Coronary artery (tissue), 2 donors: Measurements from ENCODE around the gene PRIM2.
"Not testable (repeated sequence)": the region's sequence is repeated elsewhere in the genome, so short reads cannot be mapped to it uniquely, and the experiment has no call there.

ENCODE experiments used
- DNase-seq: peaks from one replicate; pipeline ENCODE4 v3.0.0-alpha.2; 2017; ENCODE audit warnings: low spot score
- H3K27ac ChIP-seq, 2 donors: fragments of 200-600 bp; sonication (generic); one replicate each; pipeline ENCODE4 v1.5.1; 2016 to 2019
- H3K4me3 ChIP-seq: fragments of 200-600 bp; sonication (generic); 2 replicates; pipeline ENCODE4 v1.5.1; 2016; ENCODE audit warnings: mild to moderate bottlenecking, moderate library complexity

The PRIM2 gene

DNA sequence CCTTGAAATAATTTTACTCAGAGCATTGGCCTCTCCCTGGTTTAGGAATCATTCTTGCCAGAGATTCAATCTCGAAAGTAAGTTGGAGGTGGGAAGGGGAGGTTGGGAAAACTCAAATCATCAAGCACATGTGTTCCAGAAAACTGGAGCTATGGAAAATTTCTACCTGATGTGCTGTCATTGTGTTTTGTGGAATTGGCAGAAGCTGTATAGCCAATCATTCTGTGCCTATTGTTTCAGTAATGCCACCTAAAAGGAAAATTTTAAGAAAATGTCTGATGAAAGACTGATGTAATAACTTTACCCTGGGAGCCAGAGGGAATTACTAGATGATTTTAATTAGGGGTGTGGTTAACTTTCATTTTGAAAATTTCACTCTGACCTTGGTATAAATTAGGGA is 187.8 kb downstream of the PRIM2 start:
- not testable (repeated sequence) for H3K4me3 ChIP-seq, DNase-seq, H3K27ac ChIP-seq

- H3K4me3 ChIP-seq, DNase-seq: not testable (repeated sequence)
Measured at GRCh38 chr6:57510390-57510789, 193.0 kb downstream of the PRIM2 start.

DNA sequence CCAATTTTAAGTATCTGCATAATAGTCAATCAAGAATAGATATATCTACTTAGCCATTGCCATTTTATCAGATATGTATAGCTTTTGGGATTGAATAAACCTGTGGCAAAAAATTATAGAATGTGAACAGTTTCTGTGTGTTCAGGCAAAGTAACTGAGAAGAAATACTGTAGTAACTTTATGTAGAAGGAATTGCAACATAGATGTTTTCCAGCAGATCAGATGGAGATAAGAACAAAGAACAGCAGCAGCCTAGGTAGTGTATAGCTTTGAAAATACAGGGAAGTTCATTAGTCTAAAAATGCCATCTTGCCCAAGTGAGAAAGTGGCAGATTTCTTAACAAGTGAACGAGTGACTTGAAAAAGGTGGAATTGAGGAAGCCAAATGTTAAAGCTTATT is 197.7 kb downstream of the PRIM2 start:
- not testable (repeated sequence) for H3K4me3 ChIP-seq, DNase-seq, H3K27ac ChIP-seq

More at GRCh38 chr6:57510390-57510789, 193.0 kb downstream of the PRIM2 start:
- H3K27ac ChIP-seq: not testable (repeated sequence)

GRCh38 chr6:57515845-57516244 is 198.4 kb downstream of the PRIM2 start:
- H3K4me3 ChIP-seq, H3K27ac ChIP-seq, DNase-seq: not testable (repeated sequence)

DNA sequence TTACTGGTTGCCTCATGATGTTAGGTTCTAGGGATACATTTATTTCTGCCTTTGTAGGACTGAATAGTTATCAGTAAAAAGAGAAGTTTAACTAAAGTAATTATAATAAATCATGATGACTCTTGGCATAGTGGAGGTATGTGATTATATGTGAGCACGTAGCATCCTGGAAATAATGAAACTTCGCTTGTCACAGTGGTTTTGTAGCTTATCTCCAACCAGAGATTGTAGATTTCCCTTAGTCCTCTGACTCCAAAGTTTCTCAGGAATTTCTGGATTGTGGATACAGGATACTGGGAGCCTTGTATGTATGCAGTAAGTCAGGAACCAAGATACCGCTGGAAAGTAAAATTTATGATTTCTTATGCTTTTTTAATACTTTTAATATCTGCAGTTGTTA is 199.3 kb downstream of the PRIM2 start:
- not testable (repeated sequence) for H3K27ac ChIP-seq, H3K4me3 ChIP-seq, DNase-seq

DNA sequence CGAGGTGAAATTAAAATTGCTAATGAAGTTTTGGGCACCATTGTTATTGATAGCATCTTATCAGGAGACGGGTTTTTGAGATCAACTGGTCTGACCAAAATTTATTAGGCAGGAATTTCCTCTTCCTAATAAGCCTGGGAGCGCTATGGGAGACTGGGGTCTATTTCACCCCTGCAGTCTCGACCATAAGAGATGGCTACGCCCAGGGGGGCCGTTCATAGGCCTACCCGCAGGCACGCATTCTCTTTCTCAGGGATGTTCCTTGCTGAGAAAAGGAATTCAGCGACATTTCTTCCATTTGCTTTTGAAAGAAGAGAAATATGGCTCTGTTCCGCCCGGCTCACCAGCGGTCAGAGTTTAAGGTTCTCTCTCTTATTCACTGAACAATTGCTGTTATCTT is 201.8 kb downstream of the PRIM2 start:
- H3K4me3 ChIP-seq, H3K27ac ChIP-seq, DNase-seq: not testable (repeated sequence)

DNA sequence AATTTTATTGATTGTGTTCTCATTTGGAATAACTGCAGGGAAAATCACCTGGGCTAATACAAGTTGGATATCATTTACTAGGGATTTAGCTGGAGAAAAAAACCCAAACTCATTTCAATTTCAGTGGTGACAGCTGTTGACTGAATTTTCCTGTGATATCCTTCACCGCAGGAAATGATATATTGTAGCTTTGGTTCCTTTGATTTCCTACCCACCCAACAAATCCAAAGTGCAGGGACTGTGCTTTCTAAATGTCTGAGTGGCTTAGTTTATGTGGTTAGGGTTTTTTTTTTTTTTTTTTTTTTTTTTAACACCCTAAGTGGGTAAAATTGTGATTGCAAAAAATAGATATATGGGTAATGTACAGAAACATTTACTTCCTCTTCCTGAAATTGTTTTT is 203.7 kb downstream of the PRIM2 start:
- H3K4me3 ChIP-seq, DNase-seq, H3K27ac ChIP-seq: not testable (repeated sequence)

GRCh38 chr6:57523221-57523620 is 205.8 kb downstream of the PRIM2 start:
- DNase-seq, H3K4me3 ChIP-seq, H3K27ac ChIP-seq: not testable (repeated sequence)

GRCh38 chr6:57529755-57530154 is 212.3 kb downstream of the PRIM2 start:
- not testable (repeated sequence) for H3K27ac ChIP-seq, DNase-seq, H3K4me3 ChIP-seq

GRCh38 chr6:57532660-57533059 is 215.2 kb downstream of the PRIM2 start:
- DNase-seq, H3K27ac ChIP-seq, H3K4me3 ChIP-seq: not testable (repeated sequence)

DNA sequence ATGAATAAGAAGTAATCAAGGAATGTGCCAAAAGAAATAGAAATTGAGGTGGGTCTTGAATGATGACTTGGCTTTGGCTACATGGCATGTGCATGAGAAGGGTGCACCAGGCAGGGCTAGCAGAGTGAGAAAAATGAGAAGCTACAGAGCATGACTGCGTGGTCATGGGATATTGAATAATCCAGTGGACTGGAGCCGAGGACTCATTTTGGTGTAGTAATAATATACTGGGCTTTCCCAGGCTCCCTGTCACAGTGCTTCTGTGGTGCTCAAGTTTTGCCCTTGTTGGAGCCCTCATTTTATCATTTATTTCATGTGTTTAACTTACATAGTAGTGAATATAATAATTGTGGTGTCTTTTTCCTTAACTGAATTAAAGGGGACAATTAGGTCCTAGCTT is 217.7 kb downstream of the PRIM2 start:
- not testable (repeated sequence) for H3K4me3 ChIP-seq, H3K27ac ChIP-seq, DNase-seq

- not testable (repeated sequence) for DNase-seq, H3K4me3 ChIP-seq, H3K27ac ChIP-seq
Measured at GRCh38 chr6:57535994-57536393, 218.6 kb downstream of the PRIM2 start.

GRCh38 chr6:57537916-57538315 is 220.5 kb downstream of the PRIM2 start:
- not testable (repeated sequence) for H3K4me3 ChIP-seq, H3K27ac ChIP-seq, DNase-seq

DNA sequence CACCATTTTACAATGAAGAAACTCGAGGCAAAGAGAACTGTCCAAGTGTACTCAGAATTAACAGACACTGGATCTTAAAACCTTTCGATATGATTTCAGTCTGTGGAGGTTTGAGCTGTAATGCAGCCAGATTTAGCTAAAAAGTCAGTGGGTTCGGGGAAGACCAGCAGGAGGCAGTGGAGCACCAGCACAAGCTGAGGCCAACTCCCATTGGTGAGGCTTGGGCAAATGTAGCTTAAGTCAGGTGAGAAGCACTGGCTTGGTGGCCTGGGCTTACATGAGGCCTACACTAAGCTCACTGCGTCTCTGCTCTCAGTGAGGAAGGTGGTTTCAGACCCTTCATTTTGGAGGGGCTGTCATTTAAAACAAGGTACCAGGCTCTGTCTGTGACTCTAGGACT is 234.5 kb downstream of the PRIM2 start:
- H3K4me3 ChIP-seq, DNase-seq, H3K27ac ChIP-seq: not testable (repeated sequence)

- not testable (repeated sequence) for DNase-seq, H3K4me3 ChIP-seq
Measured at GRCh38 chr6:57557855-57558254, 240.4 kb downstream of the PRIM2 start.

GRCh38 chr6:57559170-57559569 is 241.7 kb downstream of the PRIM2 start:
- H3K4me3 ChIP-seq, DNase-seq: not testable (repeated sequence)

More at GRCh38 chr6:57557855-57558254, 240.4 kb downstream of the PRIM2 start:
- not testable (repeated sequence) for H3K27ac ChIP-seq

DNA sequence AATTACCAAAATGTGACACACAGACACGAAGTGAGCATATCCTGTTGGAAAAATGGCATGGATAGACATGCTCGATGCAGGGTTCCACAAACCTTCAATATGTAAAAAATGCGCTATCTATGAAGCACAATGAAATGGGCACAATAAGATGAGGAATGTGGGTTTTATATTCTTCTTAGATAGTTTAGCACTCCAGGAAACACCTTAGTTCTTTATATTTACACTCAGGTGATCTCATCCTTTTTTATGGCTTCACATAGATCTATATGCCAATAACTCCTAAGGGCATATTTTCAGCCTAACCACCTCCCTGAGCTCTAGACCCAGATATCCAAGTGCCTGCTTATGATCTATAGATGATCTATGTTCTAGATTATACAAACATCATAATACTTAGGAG is 244.8 kb downstream of the PRIM2 start:
- not testable (repeated sequence) for DNase-seq, H3K27ac ChIP-seq, H3K4me3 ChIP-seq

More at GRCh38 chr6:57559170-57559569, 241.7 kb downstream of the PRIM2 start:
- not testable (repeated sequence) for H3K27ac ChIP-seq

- H3K4me3 ChIP-seq, DNase-seq, H3K27ac ChIP-seq: not testable (repeated sequence)
Measured at GRCh38 chr6:57572119-57572518, 254.7 kb downstream of the PRIM2 start.

- not testable (repeated sequence) for DNase-seq, H3K27ac ChIP-seq, H3K4me3 ChIP-seq
Measured at GRCh38 chr6:57572844-57573243, 255.4 kb downstream of the PRIM2 start.

- not testable (repeated sequence) for H3K27ac ChIP-seq, DNase-seq, H3K4me3 ChIP-seq
Measured at GRCh38 chr6:57577023-57577422, 259.6 kb downstream of the PRIM2 start.

DNA sequence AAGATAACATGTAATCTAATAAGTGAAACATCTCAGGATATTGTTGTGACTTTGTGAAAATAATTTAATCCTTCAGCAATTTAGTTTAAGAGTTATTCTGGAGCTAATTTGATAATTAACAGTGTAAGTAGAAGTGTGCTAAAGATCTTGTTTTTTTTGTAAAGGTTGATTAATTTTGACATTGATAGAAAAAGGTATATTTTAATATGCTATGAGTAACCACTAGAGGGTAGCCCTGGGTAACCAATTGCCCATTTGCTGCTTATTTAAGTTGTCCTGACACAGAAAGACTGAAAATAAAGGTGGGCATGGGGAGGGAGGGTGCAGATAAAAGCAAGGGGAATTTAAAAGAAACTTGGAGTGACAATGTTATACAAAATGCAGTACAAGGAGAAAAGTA is 262.1 kb downstream of the PRIM2 start:
- DNase-seq: not testable (repeated sequence)

More for the DNA sequence above, 262.1 kb downstream of the PRIM2 start:
- not testable (repeated sequence) for H3K27ac ChIP-seq, H3K4me3 ChIP-seq
